ENCODE data around the gene SOCS7. TPM values are rescaled to one million over a fixed set of nuclear protein-coding genes. Genes with fewer than 3 reads are reported as not detected.

The SOCS7 gene
- total RNA-seq, 1 donor from 2014 or later, result 16.8 TPM

- Histone ChIP-seq H3K9ac (ENCODE audit: low read length) (no peak overlapping the region), H4K20me1 (ENCODE audit: insufficient read depth, low read length) (peaks cover 82% of the 10 kb centered on the region), H3K9me3 (ENCODE audit: insufficient read depth, low read depth, low read length) (no peaks in the 10 kb centered on the region), H3K4me2 (ENCODE audit: low read length) (no peak overlapping the region), H3K79me2 (ENCODE audit: insufficient read depth, low read length) (peaks cover 78% of the 10 kb centered on the region), H3K4me3 (ENCODE audit: insufficient read depth, low read depth, low read length) (no peak overlapping the region), H3K36me3 (ENCODE audit: insufficient read depth, low read length) (no peaks in the 10 kb centered on the region), H3K27ac (ENCODE audit: low read depth, low read length) (no peak overlapping the region), H3K27me3 (ENCODE audit: insufficient read depth, low read length) (no peaks in the 10 kb centered on the region), H3K4me1 (ENCODE audit: insufficient read depth, low read length) (peaks cover 4% of the 10 kb centered on the region), H2AFZ (ENCODE audit: low read depth, low read length) (no peak overlapping the region)
- no peak for FAIRE-seq
- H3K4me3 Mint-ChIP-seq (ENCODE audit: unreplicated experiment), result no peak overlapping the region
- TF ChIP-seq EZH2 (IDR thresholded peaks at IDR 0.05; ENCODE audit: insufficient read depth, low read length), result no peak
- TF ChIP-seq, protein P1, sequence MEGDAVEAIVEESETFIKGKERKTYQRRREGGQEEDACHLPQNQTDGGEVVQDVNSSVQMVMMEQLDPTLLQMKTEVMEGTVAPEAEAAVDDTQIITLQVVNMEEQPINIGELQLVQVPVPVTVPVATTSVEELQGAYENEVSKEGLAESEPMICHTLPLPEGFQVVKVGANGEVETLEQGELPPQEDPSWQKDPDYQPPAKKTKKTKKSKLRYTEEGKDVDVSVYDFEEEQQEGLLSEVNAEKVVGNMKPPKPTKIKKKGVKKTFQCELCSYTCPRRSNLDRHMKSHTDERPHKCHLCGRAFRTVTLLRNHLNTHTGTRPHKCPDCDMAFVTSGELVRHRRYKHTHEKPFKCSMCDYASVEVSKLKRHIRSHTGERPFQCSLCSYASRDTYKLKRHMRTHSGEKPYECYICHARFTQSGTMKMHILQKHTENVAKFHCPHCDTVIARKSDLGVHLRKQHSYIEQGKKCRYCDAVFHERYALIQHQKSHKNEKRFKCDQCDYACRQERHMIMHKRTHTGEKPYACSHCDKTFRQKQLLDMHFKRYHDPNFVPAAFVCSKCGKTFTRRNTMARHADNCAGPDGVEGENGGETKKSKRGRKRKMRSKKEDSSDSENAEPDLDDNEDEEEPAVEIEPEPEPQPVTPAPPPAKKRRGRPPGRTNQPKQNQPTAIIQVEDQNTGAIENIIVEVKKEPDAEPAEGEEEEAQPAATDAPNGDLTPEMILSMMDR (IDR thresholded peaks at IDR 0.05; ENCODE audit: insufficient read depth, low read depth, low read length), result no peak
- no peak overlapping the region for H3K27ac Mint-ChIP-seq (ENCODE audit: unreplicated experiment)
- peaks cover 4% of the 10 kb centered on the region for H3K36me3 Mint-ChIP-seq (ENCODE audit: low read depth, unreplicated experiment)
- H3K4me1 Mint-ChIP-seq (ENCODE audit: low read depth, unreplicated experiment), result peaks cover 28% of the 10 kb centered on the region
- no peaks in the 10 kb centered on the region for H3K27me3 Mint-ChIP-seq (ENCODE audit: low read depth, unreplicated experiment)
- H3K9me3 Mint-ChIP-seq (ENCODE audit: unreplicated experiment), result no peaks in the 10 kb centered on the region
- DNase-seq (ENCODE audit: low read depth), result peak; percentile 18
These were observed 7.2 kb downstream of the SOCS7 start for GRCh38 chr17:38358586-38359513.

GRCh38 chr17:38361694-38362465, 10.2 kb downstream of the SOCS7 start:
- Histone ChIP-seq H2AFZ (ENCODE audit: low read depth, low read length) (no peak overlapping the region), H3K79me2 (ENCODE audit: insufficient read depth, low read length) (peaks cover 48% of the 10 kb centered on the region), H4K20me1 (ENCODE audit: insufficient read depth, low read length) (peaks cover 66% of the 10 kb centered on the region), H3K27ac (ENCODE audit: low read depth, low read length) (no peak overlapping the region), H3K4me1 (ENCODE audit: insufficient read depth, low read length) (no peaks in the 10 kb centered on the region), H3K36me3 (ENCODE audit: insufficient read depth, low read length) (no peaks in the 10 kb centered on the region), H3K9me3 (ENCODE audit: insufficient read depth, low read depth, low read length) (no peaks in the 10 kb centered on the region), H3K4me3 (ENCODE audit: insufficient read depth, low read depth, low read length) (no peak overlapping the region), H3K9ac (ENCODE audit: low read length) (no peak overlapping the region), H3K4me2 (ENCODE audit: low read length) (no peak overlapping the region), H3K27me3 (ENCODE audit: insufficient read depth, low read length) (no peaks in the 10 kb centered on the region)
- Mint-ChIP-seq H3K27ac (ENCODE audit: unreplicated experiment) (no peak overlapping the region), H3K9me3 (ENCODE audit: unreplicated experiment) (no peaks in the 10 kb centered on the region), H3K4me1 (ENCODE audit: low read depth, unreplicated experiment) (peaks cover 23% of the 10 kb centered on the region), H3K4me3 (ENCODE audit: unreplicated experiment) (no peak overlapping the region), H3K27me3 (ENCODE audit: low read depth, unreplicated experiment) (no peaks in the 10 kb centered on the region), H3K36me3 (ENCODE audit: low read depth, unreplicated experiment) (peaks cover 7% of the 10 kb centered on the region)
- TF ChIP-seq EZH2 (IDR thresholded peaks at IDR 0.05; ENCODE audit: insufficient read depth, low read length), result no peak
- TF ChIP-seq, protein P1 (IDR thresholded peaks at IDR 0.05; ENCODE audit: insufficient read depth, low read depth, low read length), result no peak
- FAIRE-seq (no peak), DNase-seq (ENCODE audit: low read depth) (peak; percentile 23)
